Jurkat, Clone E6-1 (cell line): ENCODE results near the gene EOMES.

Experiments used
- DNase-seq: peaks from one replicate; pipeline ENCODE4 v3.0.0-alpha.2; 2011; ENCODE audit warnings: low read depth, low spot score
- H3K4me3 ChIP-seq: 2 replicates; pipeline ENCODE4 v1.5.1; 2011; ENCODE audit warnings: mild to moderate bottlenecking, low read length, control low read depth, moderate library complexity

The EOMES gene

DNA sequence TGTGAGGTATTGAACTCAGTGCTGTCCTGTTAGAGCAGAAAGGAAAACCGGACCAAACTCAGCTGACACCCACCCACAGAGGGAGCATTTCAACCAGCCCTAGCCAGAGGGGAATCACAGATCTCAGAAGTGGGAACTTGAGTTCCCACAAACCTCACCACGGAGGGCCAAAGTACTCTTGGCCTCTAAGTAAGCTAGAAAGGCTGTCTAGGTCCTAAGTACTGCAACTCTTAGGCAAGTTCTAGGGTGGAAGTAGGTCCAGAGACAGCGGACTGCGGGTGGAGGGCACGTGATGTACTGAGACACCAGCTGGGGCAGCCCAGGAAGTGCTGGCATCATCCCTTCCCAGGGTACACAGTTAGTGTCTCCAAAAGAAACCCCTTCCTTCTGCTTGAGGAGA, 34.1 kb downstream of the EOMES start:
- no peak overlapping the region for H3K4me3 ChIP-seq
- DNase-seq = no peak

DNA sequence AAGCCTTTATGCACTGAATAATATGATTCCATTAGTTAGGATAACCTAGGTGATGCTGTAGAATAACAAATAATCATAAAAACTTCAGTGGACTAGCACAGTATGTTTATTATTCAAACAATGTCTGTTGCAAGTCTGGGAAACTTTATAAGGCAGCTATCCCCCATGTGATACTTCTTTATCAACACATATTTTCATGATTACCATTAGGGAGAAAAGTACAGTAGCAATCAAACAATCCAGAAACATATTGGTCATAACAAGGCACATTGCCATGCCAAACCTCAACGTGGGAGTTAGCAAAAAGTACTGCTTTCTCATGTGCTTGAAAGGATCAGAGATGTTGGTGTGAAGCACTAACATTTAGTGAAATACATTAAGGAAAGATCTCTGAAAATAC, 35.5 kb downstream of the EOMES start:
- no peak for DNase-seq
- H3K4me3 ChIP-seq = no peak overlapping the region

DNA sequence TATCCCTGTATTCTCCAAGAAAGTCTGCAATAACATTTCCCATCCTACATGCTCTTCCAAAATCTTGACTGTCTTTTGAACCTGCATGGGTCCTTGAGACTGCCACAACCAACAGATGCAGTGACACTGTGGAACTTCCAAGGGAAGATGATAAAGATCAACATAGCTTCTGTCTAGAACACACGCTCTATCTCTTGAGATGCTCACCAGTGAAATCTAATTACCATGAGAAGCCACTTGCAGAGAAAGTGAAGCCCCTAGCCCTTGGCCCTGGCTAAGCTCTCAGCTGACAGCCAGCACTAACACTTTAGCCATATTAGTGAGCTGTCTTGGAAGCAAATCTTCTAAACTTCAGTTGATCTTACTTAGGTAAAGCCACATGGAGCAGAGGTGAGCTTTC, 36.6 kb downstream of the EOMES start:
- DNase-seq = no peak
- no peak overlapping the region for H3K4me3 ChIP-seq

DNA sequence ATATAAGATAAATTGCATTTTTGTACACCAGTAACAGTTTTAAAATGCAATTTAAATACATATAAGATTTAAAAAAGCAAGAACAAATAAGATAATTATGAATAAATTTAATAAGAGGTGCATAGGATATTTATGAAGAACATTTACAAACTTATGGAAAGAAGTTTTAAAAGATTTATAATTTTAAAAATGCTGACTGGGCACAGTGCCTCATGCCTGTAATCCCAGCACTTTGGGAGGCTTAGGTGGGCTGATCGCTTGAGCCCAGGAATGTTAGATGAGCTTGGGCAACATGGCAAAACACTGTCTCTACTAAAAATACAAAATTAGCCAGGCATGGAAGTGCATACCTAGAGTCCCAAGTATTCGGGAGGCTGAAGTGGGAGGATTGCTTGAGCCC, 37.8 kb downstream of the EOMES start:
- H3K4me3 ChIP-seq = no peak overlapping the region
- no peak for DNase-seq

DNA sequence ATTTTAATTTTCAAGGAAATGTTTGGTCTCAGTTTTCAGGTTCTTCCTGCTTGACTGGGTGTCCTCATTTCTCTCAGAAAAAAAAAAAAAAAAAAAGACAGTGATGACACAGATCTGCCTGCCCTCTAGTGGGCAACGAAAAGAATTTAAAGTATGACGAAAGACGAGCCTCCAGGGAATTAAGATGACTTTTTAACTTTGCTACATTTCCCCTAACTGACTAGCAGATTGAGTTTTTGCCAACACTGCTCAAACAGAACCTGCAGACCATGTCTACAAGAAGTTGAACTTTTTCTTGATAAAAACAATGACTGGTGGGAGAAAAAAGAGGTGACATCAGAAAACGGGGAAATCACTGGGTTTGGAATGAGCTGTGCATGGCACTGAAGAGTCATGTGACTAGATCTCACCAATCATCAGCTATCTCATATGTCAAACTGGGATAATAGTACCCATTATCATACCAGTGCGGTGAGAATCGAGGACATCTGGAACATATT, 40.8 kb downstream of the EOMES start:
- peak; percentile 75 for DNase-seq

DNA sequence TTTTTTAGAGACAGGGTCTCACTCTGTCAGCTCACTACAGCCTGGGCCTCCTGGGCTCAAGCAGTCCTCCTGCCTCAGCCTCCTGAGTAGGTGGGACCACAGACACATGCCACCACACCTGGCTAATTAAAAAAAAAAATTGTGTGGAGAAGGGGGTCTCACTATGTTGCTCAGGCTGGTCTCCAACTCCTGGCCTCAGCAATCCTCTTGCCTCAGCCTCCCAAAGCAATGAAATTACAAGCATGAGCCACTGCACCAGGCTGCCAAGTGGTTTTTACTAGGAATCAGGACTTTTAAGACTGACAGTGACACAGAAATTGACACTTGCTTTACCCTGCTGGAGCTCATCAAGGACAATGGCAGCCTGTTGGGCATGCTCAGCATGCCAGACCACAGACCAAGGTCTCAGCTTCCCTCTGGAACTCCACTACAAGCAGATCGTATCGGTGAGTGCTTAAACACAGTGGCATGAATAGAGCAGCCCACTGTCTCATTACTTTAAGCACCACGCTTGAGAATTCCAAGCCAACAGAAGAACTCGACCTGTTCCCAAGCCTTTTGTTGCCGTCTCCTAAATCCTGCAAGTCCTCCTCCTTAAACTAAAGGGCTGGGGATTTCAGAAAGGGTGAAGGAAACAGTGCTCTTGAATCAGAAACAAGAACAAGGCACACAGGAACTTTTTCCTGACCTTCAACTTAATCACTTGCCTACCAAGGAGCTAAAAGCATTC, 41.4 kb downstream of the EOMES start:
- DNase-seq = peak; percentile 7
- no peak overlapping the region for H3K4me3 ChIP-seq

More for the DNA sequence above, 40.8 kb downstream of the EOMES start:
- H3K4me3 ChIP-seq = peak overlapping the region; percentile 11

DNA sequence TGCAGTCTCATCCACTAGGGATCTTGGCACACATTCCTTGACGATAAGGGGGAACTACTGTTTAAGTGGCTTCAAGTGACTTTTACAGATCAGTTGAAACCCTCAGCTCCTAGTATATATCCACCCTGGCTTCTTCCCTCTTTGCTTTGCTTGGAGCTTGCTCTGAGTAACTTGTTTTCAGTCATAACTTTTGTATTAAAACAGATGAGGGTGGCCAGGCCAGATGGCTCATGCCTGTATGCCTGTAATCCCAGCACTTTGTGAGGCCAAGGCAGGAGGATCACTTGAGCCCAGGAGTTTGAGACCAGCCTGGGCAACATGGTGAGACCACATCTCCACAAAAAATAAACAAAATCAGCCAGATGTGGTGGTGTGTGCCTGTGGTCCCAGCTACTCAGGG, 42.4 kb downstream of the EOMES start:
- H3K4me3 ChIP-seq = no peak overlapping the region
- DNase-seq = no peak

DNA sequence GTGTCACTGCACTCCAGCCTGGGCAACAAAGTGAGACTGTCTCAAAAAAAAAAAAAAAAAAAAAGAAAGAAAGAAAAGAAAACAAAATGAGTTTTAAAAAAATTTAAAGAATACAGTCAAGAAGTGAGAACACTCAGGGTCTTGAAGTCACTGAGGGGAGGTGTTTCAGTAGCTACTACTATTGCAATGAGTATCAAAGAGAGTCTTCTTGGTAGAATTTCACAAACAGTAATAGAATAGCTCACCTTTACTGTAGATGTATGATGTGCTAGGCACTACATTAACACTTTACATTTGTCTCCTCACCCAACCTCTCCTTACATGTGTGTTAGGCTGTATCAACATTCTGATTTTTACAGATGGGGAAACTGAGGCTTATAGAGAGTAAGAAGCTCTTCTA, 43.9 kb downstream of the EOMES start:
- no peak overlapping the region for H3K4me3 ChIP-seq
- no peak for DNase-seq

DNA sequence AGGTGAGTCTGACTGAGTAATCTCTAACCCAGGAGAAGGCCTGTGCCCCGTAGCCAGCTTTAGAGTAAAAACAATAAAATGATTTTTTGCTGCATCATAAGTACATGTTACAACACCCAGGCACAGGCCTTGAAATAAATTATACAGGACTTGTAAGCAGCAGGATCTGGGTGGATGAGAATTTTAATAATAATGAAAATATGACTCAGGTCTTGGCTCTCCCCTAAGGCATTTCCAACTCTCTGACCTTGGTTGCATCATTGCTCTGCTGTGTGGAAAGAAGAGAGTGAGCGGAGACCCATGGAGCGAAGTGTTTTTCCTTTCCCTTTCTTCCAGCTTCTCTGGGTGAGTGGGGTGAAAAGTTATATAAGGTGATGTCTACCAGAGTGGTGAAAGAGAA, 44.6 kb downstream of the EOMES start:
- DNase-seq = no peak
- H3K4me3 ChIP-seq = no peak overlapping the region

DNA sequence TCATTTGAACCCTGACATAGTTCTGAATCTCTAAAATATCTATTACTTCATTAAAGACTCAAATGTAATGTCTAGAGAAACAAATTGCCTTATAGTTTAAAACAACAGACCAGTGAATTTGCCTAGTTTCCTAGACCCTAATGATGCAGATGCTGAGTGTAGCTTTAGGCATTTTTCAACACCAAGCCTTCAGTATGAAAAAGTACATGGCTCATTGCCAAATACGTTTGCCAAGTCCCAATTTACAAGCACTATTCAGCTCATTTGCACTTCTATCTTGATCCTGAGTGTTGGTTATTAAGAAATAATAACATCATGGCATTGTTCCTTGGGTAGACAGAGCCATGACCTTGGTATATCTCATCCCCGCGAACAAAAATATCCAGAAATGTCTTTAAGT, 46.8 kb downstream of the EOMES start:
- no peak overlapping the region for H3K4me3 ChIP-seq

DNA sequence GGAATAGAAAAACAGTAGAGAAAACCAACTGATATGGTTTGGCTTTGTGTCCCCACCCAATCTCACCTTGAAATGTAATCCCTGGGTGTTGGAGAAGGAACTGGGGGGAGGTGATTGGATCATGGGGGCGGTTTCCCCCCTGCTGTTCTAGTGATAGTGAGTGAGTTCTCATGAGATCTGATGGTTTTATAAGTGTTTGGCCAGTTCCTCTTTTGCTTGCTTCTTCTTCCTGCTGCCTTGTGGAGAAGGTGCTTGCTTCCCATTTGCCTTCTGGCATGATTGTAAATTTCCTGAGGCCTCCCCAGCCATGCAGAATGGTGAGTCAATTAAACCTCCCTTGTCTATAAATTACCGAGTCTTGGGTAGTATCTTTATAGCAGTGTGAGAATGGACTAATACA, 48.4 kb downstream of the EOMES start:
- no peak overlapping the region for H3K4me3 ChIP-seq
- no peak for DNase-seq

More for the DNA sequence above, 46.8 kb downstream of the EOMES start:
- no peak for DNase-seq

DNA sequence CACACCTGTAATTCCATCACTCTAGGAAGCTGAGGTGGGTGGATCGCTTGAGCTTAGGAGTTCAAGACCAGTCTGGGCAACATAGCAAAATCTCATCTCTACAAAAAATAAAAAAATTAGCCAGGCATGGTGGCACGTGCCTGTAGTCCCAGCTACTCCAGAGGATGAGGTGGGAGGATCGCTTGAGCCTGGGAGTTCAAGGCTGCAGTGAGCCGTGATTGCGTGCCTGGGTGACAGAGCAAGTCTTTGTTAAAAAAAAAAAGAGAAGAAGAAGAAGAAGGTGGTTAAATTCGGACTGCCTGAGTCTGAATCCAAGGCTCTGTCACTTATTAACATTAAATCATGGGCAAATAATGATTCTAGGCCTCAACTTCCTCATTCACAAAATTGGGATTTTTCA, 51.0 kb downstream of the EOMES start:
- DNase-seq = no peak
- H3K4me3 ChIP-seq = no peak overlapping the region

DNA sequence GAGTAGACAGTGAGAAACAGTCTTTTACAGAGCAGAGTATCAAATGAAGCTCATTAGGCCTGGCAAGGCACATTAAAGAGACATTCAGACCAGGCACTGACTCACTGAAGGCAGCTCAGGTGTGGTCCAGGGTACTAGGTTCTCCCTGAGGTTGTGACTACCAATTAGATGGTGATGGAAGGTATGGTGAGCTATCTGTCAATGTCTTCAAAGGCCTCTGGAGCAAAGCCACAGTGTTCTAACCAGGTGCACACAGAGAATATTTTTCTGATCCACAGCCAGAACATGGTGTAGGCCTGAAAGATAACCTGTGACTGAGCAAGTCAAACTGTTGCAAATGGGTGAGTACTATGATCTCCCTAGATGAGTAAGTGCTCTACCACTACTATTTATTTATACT, 51.5 kb downstream of the EOMES start:
- DNase-seq = no peak
- H3K4me3 ChIP-seq = no peak overlapping the region

DNA sequence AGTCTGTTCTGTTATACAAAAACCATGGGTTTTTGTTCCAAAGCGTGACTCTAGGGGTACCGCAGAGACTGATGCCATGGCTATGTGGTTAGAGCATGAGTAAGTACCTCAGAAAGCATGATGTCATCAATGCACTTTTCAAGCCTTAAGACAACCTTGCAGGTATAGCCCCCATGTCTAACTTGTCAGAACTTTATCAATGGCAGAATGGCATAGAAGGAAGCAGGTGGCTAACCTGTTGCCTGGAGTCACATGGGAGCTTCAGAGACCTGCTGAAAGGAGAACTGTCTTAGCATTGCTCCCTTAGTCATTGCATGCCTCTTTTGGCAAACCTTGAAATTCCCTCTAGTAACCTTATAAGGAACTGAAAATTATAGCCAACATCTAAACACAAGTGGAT, 52.5 kb downstream of the EOMES start:
- no peak overlapping the region for H3K4me3 ChIP-seq
- peak; percentile 27 for DNase-seq

DNA sequence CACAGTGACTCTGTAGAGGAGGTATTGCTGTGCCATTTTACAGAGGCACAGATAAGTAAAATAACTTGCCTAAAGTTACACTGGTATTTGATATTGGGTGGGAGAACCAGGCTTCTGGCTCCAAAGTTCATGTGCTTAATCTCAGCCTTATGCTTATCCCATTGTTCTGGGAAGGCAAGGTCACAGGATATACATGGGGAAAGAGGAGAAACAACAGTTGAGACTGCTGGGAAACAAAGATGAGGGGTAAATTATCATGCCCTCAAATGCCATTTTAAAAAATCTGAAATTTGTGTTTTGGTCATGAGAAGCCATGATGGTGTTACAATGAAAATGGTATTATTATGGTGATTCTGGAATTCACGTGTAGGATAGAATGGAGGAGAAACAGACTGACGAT, 54.4 kb downstream of the EOMES start:
- no peak overlapping the region for H3K4me3 ChIP-seq
- DNase-seq = no peak

DNA sequence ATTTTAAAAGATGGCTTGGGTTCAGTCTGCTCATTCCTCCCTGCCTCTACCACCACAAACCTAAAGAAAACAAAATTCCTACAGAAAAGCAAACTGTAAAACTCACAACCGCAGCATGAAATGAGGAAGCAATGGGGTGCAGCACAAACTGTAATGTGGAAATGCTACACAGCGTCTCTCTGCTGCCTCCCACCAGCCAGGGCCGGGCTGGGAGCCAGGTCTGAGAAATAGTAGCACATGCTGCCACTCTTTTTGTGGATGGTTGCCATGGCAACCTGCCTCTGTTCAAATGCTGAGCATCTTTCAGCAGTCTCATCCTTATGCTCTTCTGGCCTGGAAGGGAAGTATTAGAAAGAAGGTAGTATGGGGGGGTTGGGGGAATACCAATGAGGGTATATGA, 55.4 kb downstream of the EOMES start:
- peak; percentile 12 for DNase-seq
- H3K4me3 ChIP-seq = no peak overlapping the region

DNA sequence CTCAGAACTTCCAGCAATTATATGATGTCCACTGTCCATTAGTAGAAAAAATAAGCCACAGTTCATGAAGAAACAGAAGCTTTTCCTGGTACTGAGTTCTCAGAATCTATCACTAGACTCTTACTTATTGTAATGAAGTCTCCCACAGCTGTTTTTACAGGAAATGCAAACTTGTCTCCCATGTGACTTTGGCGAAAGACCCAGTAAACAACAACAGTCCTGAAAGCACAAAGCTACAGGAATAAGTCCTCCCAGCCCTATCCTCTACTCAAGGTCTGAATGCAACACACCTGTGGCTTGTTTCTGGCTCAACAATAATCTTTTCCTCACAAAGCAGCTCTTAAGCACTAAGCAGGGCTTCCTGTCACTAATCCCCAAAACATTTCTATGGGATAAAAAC, 55.9 kb downstream of the EOMES start:
- H3K4me3 ChIP-seq = no peak overlapping the region
- DNase-seq = no peak
